CD14-positive monocyte (primary cell): ENCODE results near the gene FANCM. TPM values are rescaled to one million over a fixed set of nuclear protein-coding genes. Genes with fewer than 3 reads are reported as not detected.
A peak's percentile ranks its signal among the peaks of the same experiment; 100 is the strongest.
"Not testable (repeated sequence)": the region's sequence is repeated elsewhere in the genome, so short reads cannot be mapped to it uniquely, and the experiment has no call there.

Source experiments
- DNase-seq, 3 donors: peaks; one replicate each; pipeline ENCODE4 v3.0.0-alpha.2; 2011 to 2022
- H2AFZ ChIP-seq: 2 replicates; pipeline ENCODE4 v1.6.0; 2012; ENCODE audit warnings: mild to moderate bottlenecking, low read depth, low read length, inconsistent platforms; ENCODE audit not compliant: insufficient read depth, poor library complexity, severe bottlenecking
- H3K27ac ChIP-seq, 2 donors: 1 replicate in 1 of 2; 2 replicates in 1 of 2; pipeline ENCODE4 v1.5.1; 2012 to 2013; ENCODE audit warnings: low read length in 2 of 2, control low read depth in 1 of 2, inconsistent platforms in 1 of 2, low read depth in 1 of 2, mild to moderate bottlenecking in 1 of 2
- H3K27me3 ChIP-seq, 2 donors: one replicate each; pipeline versions ENCODE4 v1.6.0 to v1.6.1; 2011 to 2013; ENCODE audit warnings: low read length in 2 of 2; ENCODE audit not compliant: control insufficient read depth in 2 of 2, insufficient read depth in 2 of 2
- H3K36me3 ChIP-seq, 2 donors: replicated peaks in 1 of 2; 1 replicate in 1 of 2; 2 replicates in 1 of 2; pipeline versions ENCODE4 v1.5.1 to v1.6.1; 2012 to 2013; ENCODE audit warnings: low read length in 2 of 2, control low read depth in 1 of 2, inconsistent platforms in 1 of 2, mild to moderate bottlenecking in 1 of 2; ENCODE audit not compliant: insufficient read depth in 2 of 2, control insufficient read depth in 1 of 2
- H3K4me1 ChIP-seq, 2 donors: 1 replicate in 1 of 2; 2 replicates in 1 of 2; pipeline versions ENCODE4 v1.5.1 to v1.6.1; 2012 to 2013; ENCODE audit warnings: low read length in 2 of 2, control low read depth in 1 of 2, inconsistent platforms in 1 of 2, mild to moderate bottlenecking in 1 of 2, moderate library complexity in 1 of 2; ENCODE audit not compliant: insufficient read depth in 2 of 2, control insufficient read depth in 1 of 2
- H3K4me2 ChIP-seq: replicated peaks from 2 replicates; pipeline ENCODE3; 2012; ENCODE audit warnings: low read length, moderate library complexity, mild to moderate bottlenecking; ENCODE audit not compliant: poor library complexity, severe bottlenecking; ENCODE audit errors: extremely low read depth
- H3K4me3 ChIP-seq, 3 experiments: fragments of 200-600 bp in 1 of 3; sonication (generic) in 1 of 3; replicated peaks in 1 of 3; 1 replicate in 2 of 3; 2 replicates in 1 of 3; pipeline ENCODE4 v1.5.1; 2011 to 2013; ENCODE audit warnings: low read length in 3 of 3, mild to moderate bottlenecking in 3 of 3, control low read depth in 2 of 3, low read depth in 2 of 3, inconsistent platforms in 1 of 3, moderate library complexity in 1 of 3
- H3K79me2 ChIP-seq: 2 replicates; pipeline ENCODE4 v1.6.0; 2012; ENCODE audit warnings: mild to moderate bottlenecking, control low read depth, inconsistent platforms, low read length, moderate library complexity; ENCODE audit not compliant: insufficient read depth
- H3K9ac ChIP-seq: 2 replicates; pipeline ENCODE4 v1.6.0; 2017; ENCODE audit warnings: low read length, mild to moderate bottlenecking; ENCODE audit not compliant: insufficient read depth, poor library complexity, severe bottlenecking
- H3K9me3 ChIP-seq, 2 donors: replicated peaks in 1 of 2; 1 replicate in 1 of 2; 2 replicates in 1 of 2; pipeline versions ENCODE4 v1.5.1 to v1.6.1; 2012 to 2013; ENCODE audit warnings: low read length in 2 of 2, control low read depth in 1 of 2; ENCODE audit not compliant: control insufficient read depth in 1 of 2, insufficient read depth in 1 of 2
- H4K20me1 ChIP-seq: 2 replicates; pipeline ENCODE4 v1.6.0; 2012; ENCODE audit warnings: mild to moderate bottlenecking, low read length, control low read depth, moderate library complexity; ENCODE audit not compliant: insufficient read depth
- H3K27ac Mint-ChIP-seq, 7 donors: one replicate each; pipeline ENCODE4 v1.8.0; 2020; ENCODE audit warnings: mild to moderate bottlenecking in 7 of 7, mixed read lengths in 7 of 7, moderate library complexity in 6 of 7, inconsistent platforms in 2 of 7
- H3K27me3 Mint-ChIP-seq, 3 donors: one replicate each; pipeline ENCODE4 v1.8.0; 2021 to 2022; ENCODE audit warnings: low read depth in 3 of 3, mild to moderate bottlenecking in 3 of 3, mixed read lengths in 3 of 3, moderate library complexity in 3 of 3, inconsistent platforms in 1 of 3
- H3K36me3 Mint-ChIP-seq, 2 donors: one replicate each; pipeline ENCODE4 v1.8.0; 2020; ENCODE audit warnings: mixed read lengths in 2 of 2, inconsistent platforms in 1 of 2, mild to moderate bottlenecking in 1 of 2
- H3K4me1 Mint-ChIP-seq: one replicate; pipeline ENCODE4 v1.8.0; 2020; ENCODE audit warnings: mild to moderate bottlenecking, mixed read lengths
- H3K4me3 Mint-ChIP-seq, 2 donors: one replicate each; pipeline ENCODE4 v1.8.0; 2020; ENCODE audit warnings: mild to moderate bottlenecking in 2 of 2, mixed read lengths in 2 of 2, moderate library complexity in 1 of 2
- H3K9me3 Mint-ChIP-seq, 7 donors: one replicate each; pipeline ENCODE4 v1.8.0; 2020 to 2022; ENCODE audit warnings: mixed read lengths in 7 of 7, mild to moderate bottlenecking in 6 of 7, moderate library complexity in 6 of 7, inconsistent platforms in 2 of 7
- WGBS: methylation state at CpG from one replicate; pipeline ENCODE4 v1.1.5; 2013; ENCODE audit warnings: missing lambda C conversion rate; ENCODE audit not compliant: insufficient coverage; 5-methylcytosine and 5-hydroxymethylcytosine counted together
- intact Hi-C, 2 donors: fragments of 100-400 bp; cut with micrococcal nuclease; formaldehyde crosslinking; loops; one replicate each; pipeline versions ENCODE4 v1.15.0 to v1.15.1; 2023
- polyA plus RNA-seq, 3 donors: library from polyadenylated mRNA; depleted of rRNA in 1 of 3; unstranded in 2 of 3; stranded (reverse) in 1 of 3; fragments of 300-500 nt in 2 of 3; fragments of >200 nt in 1 of 3; fragmentation: Illumina TruSeq in 2 of 3; gene quantifications; 1 replicate in 2 of 3; 2 replicates in 1 of 3; pipeline ENCODE4 v1.2.3, GENCODE V29; 2012 to 2021
- TF ChIP-seq, protein P1 (sequence below): fragments of 200-600 bp; IDR thresholded peaks from one replicate; pipeline ENCODE4 v1.8.0; 2022; ENCODE audit warnings: antibody characterized with exemption, mild to moderate bottlenecking

Gene FANCM
- polyA plus RNA-seq, 3 donors: 0.66 to 1.6 (median 1.2) TPM

DNA sequence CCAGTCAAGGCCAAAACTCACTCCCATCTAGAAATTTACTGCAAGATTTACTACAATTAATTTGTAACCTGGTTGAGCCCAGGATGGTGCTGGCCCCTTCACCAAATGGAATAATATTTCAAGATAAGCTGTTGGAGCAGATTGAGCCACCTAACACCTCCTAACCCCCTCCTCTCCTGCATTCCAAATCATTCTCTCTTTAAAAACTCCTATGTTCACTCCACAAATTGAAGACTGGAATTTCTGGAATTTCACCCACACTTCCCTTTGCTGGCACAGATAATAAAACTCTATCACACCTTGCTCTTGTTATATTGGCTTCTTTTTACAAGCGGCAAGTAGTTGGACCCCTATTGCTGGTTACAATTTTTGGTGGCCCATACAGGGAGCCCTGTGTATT, 75.6 kb downstream of the FANCM start:
- H3K27me3 Mint-ChIP-seq: no peaks in the 10 kb centered on the region
- intact Hi-C loops: no loop called here
- no peak overlapping the region for H3K4me3 Mint-ChIP-seq
- no peaks in the 10 kb centered on the region for H3K9me3 Mint-ChIP-seq
- no peaks in the 10 kb centered on the region for H3K79me2 ChIP-seq
- no peaks in the 10 kb centered on the region for H3K27me3 ChIP-seq
- no peaks in the 10 kb centered on the region for H3K4me1 Mint-ChIP-seq
- H4K20me1 ChIP-seq: peaks cover 43% of the 10 kb centered on the region
- no peak for DNase-seq
- H2AFZ ChIP-seq: no peak overlapping the region
- no peak overlapping the region for H3K4me2 ChIP-seq
- H3K36me3 Mint-ChIP-seq: peaks cover 73 to 88% of the 10 kb centered on the region in 2 donors
- TF ChIP-seq, protein P1, sequence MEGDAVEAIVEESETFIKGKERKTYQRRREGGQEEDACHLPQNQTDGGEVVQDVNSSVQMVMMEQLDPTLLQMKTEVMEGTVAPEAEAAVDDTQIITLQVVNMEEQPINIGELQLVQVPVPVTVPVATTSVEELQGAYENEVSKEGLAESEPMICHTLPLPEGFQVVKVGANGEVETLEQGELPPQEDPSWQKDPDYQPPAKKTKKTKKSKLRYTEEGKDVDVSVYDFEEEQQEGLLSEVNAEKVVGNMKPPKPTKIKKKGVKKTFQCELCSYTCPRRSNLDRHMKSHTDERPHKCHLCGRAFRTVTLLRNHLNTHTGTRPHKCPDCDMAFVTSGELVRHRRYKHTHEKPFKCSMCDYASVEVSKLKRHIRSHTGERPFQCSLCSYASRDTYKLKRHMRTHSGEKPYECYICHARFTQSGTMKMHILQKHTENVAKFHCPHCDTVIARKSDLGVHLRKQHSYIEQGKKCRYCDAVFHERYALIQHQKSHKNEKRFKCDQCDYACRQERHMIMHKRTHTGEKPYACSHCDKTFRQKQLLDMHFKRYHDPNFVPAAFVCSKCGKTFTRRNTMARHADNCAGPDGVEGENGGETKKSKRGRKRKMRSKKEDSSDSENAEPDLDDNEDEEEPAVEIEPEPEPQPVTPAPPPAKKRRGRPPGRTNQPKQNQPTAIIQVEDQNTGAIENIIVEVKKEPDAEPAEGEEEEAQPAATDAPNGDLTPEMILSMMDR: no peak
- 100% methylated on average over 1 of the region's 1 CpG for WGBS
- H3K36me3 ChIP-seq: peaks cover 95 to 100% of the 10 kb centered on the region in 2 donors
- H3K27ac ChIP-seq: peak overlapping the region in 1 of 2 donors; percentile 6
- H3K4me1 ChIP-seq: no peaks in the 10 kb centered on the region
- no peak overlapping the region for H3K9ac ChIP-seq
- H3K27ac Mint-ChIP-seq: peak overlapping the region in 4 of 7 donors; percentile 6 to 84 (median 40)
- no peak overlapping the region for H3K4me3 ChIP-seq
- H3K9me3 ChIP-seq: no peaks in the 10 kb centered on the region

DNA sequence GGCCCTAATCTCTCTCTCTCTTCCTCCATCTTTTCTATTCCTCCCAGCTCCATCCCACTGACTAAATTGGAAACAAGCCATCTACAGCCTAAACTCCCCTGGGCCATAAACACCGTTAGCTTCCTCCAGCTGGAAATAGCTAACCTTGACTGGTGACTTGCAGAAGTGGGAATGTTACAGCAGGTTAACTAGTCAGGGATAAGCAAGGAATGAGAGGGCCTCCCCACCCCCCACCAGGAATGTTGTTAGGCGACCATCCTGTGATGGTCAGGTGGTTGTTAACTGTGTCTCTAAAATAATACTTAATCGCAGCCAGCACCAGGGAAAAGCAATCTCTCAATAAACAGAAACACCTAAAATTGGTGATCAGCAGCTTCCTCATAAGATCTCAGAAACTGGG, 76.5 kb downstream of the FANCM start:
- no peaks in the 10 kb centered on the region for H3K9me3 Mint-ChIP-seq
- H3K27me3 Mint-ChIP-seq: no peaks in the 10 kb centered on the region
- no peak overlapping the region for H3K4me3 Mint-ChIP-seq
- Histone ChIP-seq H3K9me3 (no peaks in the 10 kb centered on the region), H3K4me3 (no peak overlapping the region), H3K36me3 (peaks cover 95 to 100% of the 10 kb centered on the region in 2 donors), H3K27ac (peak overlapping the region in 1 of 2 donors; percentile 6), H3K4me1 (no peaks in the 10 kb centered on the region), H2AFZ (no peak overlapping the region), H3K9ac (no peak overlapping the region), H4K20me1 (peaks cover 43% of the 10 kb centered on the region), H3K27me3 (no peaks in the 10 kb centered on the region), H3K4me2 (no peak overlapping the region), H3K79me2 (peaks cover 3% of the 10 kb centered on the region)
- no peaks in the 10 kb centered on the region for H3K4me1 Mint-ChIP-seq
- TF ChIP-seq, protein P1: no peak
- WGBS: no CpG with 5 or more reads among the region's 3 CpGs
- peaks cover 73 to 88% of the 10 kb centered on the region in 2 donors for H3K36me3 Mint-ChIP-seq
- intact Hi-C loops: no loop called here
- no peak for DNase-seq
- peak overlapping the region in 3 of 7 donors; percentile 14 to 24 (median 17) for H3K27ac Mint-ChIP-seq

DNA sequence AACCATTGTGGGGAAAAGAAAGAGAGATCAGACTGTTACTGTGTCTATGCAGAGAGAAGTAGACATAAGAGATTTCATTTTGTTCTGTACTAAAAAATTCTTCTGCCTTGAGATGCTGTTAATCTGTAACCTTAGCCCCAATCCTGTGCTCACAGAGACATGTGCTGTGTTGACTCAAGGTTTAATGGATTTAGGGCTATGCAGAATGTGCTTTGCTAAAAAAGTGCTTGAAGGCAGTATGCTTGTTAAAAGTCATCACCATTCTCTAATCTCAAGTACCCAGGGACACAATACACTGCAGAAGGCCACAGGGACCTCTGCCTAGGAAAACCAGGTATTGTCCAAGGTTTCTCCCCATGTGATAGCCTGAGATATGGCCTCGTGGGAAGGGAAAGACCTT, 78.0 kb downstream of the FANCM start:
- peaks cover 47% of the 10 kb centered on the region for H4K20me1 ChIP-seq
- H3K4me1 Mint-ChIP-seq, intact Hi-C loops, H3K27ac ChIP-seq, H3K27me3 Mint-ChIP-seq, H3K4me3 Mint-ChIP-seq, H3K9me3 Mint-ChIP-seq, H3K27me3 ChIP-seq, H3K9ac ChIP-seq, H3K9me3 ChIP-seq, H3K4me2 ChIP-seq, DNase-seq, H2AFZ ChIP-seq, H3K79me2 ChIP-seq, H3K4me1 ChIP-seq, H3K4me3 ChIP-seq: not testable (repeated sequence)
- peak overlapping the region in 1 of 7 donors; percentile 10 for H3K27ac Mint-ChIP-seq
- H3K36me3 ChIP-seq: peaks cover 93 to 100% of the 10 kb centered on the region in 2 donors
- H3K36me3 Mint-ChIP-seq: peaks cover 79 to 93% of the 10 kb centered on the region in 2 donors
- no CpG with 5 or more reads among the region's 1 CpG for WGBS
